ENCODE data around the gene ZNF410.

DNA sequence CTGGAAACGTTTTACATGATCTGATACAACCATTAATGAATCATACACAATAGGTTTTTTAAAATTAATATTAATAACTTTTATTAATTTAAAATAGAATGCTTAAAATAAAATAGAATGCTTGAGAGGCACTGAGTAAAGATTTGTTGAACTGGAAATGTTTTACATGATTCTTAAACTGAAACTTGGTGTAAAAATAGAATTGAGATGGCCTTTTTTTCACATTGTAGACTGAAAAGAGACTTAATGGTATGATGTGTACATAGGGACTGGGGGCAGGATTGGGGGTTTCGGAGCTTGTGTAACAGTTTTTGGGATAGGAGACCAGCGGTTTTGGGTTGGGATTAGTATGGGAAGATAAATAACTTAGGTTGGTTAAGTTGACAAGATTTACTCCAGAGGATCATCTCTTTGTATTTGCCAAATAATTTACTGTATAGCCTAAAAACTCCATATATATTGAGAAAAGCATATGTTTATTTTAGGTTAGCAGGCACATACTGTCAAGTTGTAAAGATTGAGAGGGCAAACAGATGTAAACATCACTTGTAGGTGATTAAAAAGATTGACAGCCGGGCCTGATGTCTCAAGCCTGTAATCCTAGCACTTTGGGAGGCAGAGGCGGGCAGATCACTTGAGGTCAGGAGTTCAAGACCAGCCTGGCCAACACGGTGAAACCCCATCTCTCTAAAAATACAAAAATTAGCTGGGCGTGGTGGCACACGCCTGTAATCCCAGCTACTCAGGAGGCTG, 2.0 kb upstream of the ZNF410 start:
- TF ChIP-seq EZH2phosphoT487 (IDR thresholded peaks at IDR 0.05; ENCODE audit: low read depth), result no peak
- TF ChIP-seq CTCF (IDR thresholded peaks at IDR 0.05; ENCODE audit: low read depth, low read length), result no peak

Measured in OCI-LY3 (cell line).